Left forelimb (tissue), 1 donor: ENCODE measurements around the gene TTR.

Experiments
- DNase-seq: peaks from one replicate; pipeline ENCODE4 v3.0.0-alpha.2; 2018; ENCODE audit warnings: low spot score

The TTR gene

GRCh38 chr18:31616586-31616985, 24.9 kb downstream of the TTR start:
- DNase-seq = no peak

- no peak for DNase-seq
Measured at GRCh38 chr18:31617031-31617717, 25.5 kb downstream of the TTR start.

- DNase-seq = no peak
Measured at GRCh38 chr18:31618801-31619200, 27.1 kb downstream of the TTR start.

GRCh38 chr18:31619291-31619690, 27.6 kb downstream of the TTR start:
- DNase-seq = no peak

GRCh38 chr18:31624892-31625640, 33.4 kb downstream of the TTR start:
- no peak for DNase-seq

- no peak for DNase-seq
Measured at GRCh38 chr18:31626409-31626808, 34.7 kb downstream of the TTR start.

GRCh38 chr18:31630549-31630948, 38.9 kb downstream of the TTR start:
- no peak for DNase-seq

- DNase-seq = no peak
Measured at GRCh38 chr18:31631526-31631925, 39.8 kb downstream of the TTR start.

- DNase-seq = no peak
Measured at GRCh38 chr18:31632356-31632755, 40.7 kb downstream of the TTR start.

GRCh38 chr18:31633392-31634330, 42.0 kb downstream of the TTR start:
- DNase-seq = no peak

- no peak for DNase-seq
Measured at GRCh38 chr18:31634331-31634713, 42.6 kb downstream of the TTR start.

- DNase-seq = no peak
Measured at GRCh38 chr18:31636387-31636786, 44.7 kb downstream of the TTR start.

GRCh38 chr18:31637445-31637844, 45.8 kb downstream of the TTR start:
- no peak for DNase-seq

GRCh38 chr18:31643003-31643402, 51.3 kb downstream of the TTR start:
- DNase-seq = no peak

GRCh38 chr18:31645411-31645810, 53.7 kb downstream of the TTR start:
- DNase-seq = no peak

GRCh38 chr18:31646332-31647126, 54.9 kb downstream of the TTR start:
- DNase-seq = no peak

GRCh38 chr18:31647127-31647753, 55.6 kb downstream of the TTR start:
- no peak for DNase-seq
